PFSK-1 (cell line): ENCODE data around the gene MKX.

Experiments used
- FOXP2 ChIP-seq: optimal IDR thresholded peaks from 2 replicates; pipeline ENCODE3; 2011; ENCODE audit warnings: borderline replicate concordance, control low read depth, inconsistent platforms; ENCODE audit not compliant: insufficient read depth; ENCODE audit errors: extremely low read length, extremely low read depth
- POLR2AphosphoS5 ChIP-seq: IDR thresholded peaks from 2 replicates; pipeline ENCODE4 v1.6.1; 2012; ENCODE audit warnings: low read depth, mild to moderate bottlenecking, control low read depth, low read length, moderate library complexity
- SIN3A ChIP-seq: IDR thresholded peaks from 2 replicates; pipeline ENCODE4 v1.6.1; 2012; ENCODE audit warnings: mild to moderate bottlenecking, low read length, moderate library complexity, borderline replicate concordance; ENCODE audit not compliant: insufficient read depth
- TAF1 ChIP-seq: IDR thresholded peaks from 2 replicates; pipeline ENCODE4 v1.6.1; 2012; ENCODE audit warnings: low read length, control low read depth, borderline replicate concordance; ENCODE audit not compliant: insufficient read depth
- TF ChIP-seq, protein P1 (sequence below), 2 experiments: IDR thresholded peaks; 2 replicates each; pipeline versions ENCODE4 v1.6.1 to v1.8.0; 2011 to 2012; ENCODE audit warnings: low read depth in 2 of 2, low read length in 2 of 2, control low read depth in 1 of 2, inconsistent platforms in 1 of 2, mild to moderate bottlenecking in 1 of 2, moderate library complexity in 1 of 2; ENCODE audit not compliant: insufficient read depth in 1 of 2

MKX gene

DNA sequence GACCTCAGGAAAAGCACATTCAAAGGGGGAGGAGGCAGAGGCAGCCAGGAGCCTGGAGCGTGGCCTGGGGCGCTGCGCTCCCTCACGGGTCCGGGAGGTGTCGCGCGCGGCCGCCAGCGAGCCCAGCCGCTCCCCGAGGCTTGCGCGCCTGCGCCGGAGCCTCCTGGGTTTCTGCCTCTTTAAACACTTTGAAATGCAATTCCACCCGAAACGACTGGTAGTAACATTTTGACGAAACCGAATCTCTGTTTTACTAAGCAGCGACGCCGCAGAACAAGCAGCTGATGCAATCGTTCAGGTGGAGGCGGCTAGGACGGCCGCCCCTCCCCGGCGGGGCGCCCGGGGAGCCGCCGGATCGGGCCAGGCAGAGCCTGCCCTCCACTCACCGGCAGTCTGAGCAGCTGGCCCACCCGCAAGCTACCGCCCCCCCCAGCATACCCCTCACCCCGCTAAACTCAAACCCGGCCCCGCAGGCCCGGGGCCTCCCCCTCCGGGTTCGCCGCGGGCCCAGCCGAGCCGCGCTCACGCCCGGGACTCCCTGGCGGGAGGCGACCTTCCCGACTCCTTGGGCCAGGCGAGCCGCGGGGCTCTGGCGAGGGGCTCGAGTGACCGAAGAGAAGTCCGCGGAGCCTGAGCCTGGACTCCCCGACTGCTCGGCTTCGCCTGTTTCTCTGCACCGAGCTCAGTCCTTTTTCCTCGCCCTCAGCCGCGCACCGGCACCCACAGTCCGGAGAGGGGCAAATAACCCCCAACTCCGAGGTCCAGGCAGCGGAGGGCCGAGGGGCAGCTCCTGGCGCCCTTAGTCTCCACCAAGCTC lies 3.2 kb downstream of the MKX start:
- TF ChIP-seq FOXP2 (no peak), SIN3A (no peak), TAF1 (no peak), POLR2AphosphoS5 (no peak)
- TF ChIP-seq, protein P1, sequence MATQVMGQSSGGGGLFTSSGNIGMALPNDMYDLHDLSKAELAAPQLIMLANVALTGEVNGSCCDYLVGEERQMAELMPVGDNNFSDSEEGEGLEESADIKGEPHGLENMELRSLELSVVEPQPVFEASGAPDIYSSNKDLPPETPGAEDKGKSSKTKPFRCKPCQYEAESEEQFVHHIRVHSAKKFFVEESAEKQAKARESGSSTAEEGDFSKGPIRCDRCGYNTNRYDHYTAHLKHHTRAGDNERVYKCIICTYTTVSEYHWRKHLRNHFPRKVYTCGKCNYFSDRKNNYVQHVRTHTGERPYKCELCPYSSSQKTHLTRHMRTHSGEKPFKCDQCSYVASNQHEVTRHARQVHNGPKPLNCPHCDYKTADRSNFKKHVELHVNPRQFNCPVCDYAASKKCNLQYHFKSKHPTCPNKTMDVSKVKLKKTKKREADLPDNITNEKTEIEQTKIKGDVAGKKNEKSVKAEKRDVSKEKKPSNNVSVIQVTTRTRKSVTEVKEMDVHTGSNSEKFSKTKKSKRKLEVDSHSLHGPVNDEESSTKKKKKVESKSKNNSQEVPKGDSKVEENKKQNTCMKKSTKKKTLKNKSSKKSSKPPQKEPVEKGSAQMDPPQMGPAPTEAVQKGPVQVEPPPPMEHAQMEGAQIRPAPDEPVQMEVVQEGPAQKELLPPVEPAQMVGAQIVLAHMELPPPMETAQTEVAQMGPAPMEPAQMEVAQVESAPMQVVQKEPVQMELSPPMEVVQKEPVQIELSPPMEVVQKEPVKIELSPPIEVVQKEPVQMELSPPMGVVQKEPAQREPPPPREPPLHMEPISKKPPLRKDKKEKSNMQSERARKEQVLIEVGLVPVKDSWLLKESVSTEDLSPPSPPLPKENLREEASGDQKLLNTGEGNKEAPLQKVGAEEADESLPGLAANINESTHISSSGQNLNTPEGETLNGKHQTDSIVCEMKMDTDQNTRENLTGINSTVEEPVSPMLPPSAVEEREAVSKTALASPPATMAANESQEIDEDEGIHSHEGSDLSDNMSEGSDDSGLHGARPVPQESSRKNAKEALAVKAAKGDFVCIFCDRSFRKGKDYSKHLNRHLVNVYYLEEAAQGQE (IDR thresholded peaks at IDR 0.05; ENCODE audit: insufficient read depth in 1 of 2, low read depth in 2 of 2, low read length in 2 of 2): no peak

DNA sequence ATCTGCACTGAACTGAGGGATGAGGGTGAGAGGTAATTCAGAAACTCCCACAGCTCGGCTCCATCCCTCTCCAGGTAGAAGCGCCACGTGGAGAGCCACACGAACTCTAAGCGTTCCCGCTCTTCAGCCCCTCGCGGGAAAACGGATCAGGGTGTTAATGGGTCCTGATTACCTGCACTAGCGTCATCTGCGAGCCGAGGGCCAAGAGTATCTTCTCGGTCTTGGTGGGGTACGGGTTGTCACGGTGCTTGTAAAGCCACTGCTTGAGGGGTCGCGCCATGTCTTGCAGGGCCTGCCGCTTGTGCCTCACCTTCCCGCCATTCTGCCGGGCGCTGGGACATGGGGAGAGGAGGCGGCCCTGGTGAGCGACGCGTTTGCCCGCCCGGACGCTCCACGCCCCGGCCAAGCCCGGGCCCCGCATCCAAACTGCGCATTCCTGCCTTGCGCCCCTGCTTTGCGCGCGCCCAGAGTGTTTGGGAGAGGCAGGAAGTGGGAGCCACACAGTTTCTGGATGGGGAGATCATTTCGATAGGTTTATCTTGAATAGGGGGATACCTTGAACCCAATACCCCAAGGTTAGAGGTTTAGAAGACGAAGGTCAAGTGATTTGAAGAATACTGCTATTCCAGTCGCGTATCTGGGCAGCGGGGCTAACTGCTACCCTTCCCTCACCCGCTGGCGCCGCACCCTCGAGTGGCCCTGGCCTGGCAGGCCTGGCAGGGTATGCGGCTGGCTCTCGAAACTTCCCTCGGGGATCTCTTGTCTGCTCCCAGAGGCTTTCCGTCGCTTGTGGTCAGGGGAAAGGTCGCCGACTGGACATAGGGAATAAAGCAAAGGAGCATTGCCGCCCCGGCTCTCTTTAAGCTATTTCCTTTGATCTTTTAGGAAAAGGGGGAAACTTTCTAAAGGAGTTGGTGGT lies 4.2 kb downstream of the MKX start:
- TF ChIP-seq TAF1 (no peak), FOXP2 (no peak), POLR2AphosphoS5 (no peak), SIN3A (no peak)
- TF ChIP-seq, protein P1 (IDR thresholded peaks at IDR 0.05; ENCODE audit: insufficient read depth in 1 of 2, low read depth in 2 of 2, low read length in 2 of 2): no peak

DNA sequence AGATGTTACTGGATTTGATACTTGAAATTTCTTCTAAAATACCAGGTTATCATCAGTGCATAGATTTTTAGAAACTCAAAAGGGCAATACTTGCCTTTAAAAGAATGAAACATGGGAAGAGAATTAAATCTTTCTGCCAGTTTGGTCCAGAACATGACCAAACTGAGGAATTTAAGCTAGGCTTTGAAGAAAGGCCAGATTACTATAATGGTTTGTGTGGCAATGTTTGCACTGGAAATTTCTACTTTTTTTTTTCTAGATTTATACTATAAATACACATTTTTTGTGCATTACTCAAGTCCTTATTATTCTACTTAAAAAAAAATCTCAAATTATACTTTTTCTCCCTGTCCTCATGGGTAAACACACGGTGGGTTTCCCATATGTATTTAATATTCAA lies 9.2 kb downstream of the MKX start:
- TF ChIP-seq POLR2AphosphoS5 (no peak), TAF1 (no peak), FOXP2 (no peak), SIN3A (no peak)
- TF ChIP-seq, protein P1 (IDR thresholded peaks at IDR 0.05; ENCODE audit: insufficient read depth in 1 of 2, low read depth in 2 of 2, low read length in 2 of 2): no peak

DNA sequence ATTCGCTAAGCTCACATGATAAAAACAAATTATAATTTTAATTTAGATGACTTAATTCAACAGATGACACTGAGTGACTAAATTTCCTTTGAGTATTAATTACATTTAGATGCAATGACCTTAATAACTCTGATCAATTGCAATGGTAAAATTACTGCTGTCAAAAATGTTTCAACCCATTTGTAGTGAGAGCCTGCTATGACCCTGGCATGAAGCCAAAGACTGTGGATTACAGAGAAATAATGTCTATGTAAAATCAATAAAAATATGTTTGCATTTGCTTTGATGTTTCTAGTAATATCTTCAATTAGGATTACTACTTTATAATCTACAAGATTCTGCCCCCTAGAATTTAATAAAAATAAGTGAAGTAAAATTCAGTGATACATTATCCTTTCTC lies 15.6 kb downstream of the MKX start:
- TF ChIP-seq FOXP2 (no peak), TAF1 (no peak), SIN3A (no peak), POLR2AphosphoS5 (no peak)
- TF ChIP-seq, protein P1 (IDR thresholded peaks at IDR 0.05; ENCODE audit: insufficient read depth in 1 of 2, low read depth in 2 of 2, low read length in 2 of 2): no peak
